Prostate gland (tissue), 2 donors: ENCODE data around the gene VSIG10.

ENCODE experiments used
- POLR2A ChIP-seq: fragments of 450-650 bp; IDR thresholded peaks from one replicate; pipeline ENCODE4 v1.6.1; 2016; ENCODE audit warnings: antibody characterized with exemption, mild to moderate bottlenecking
- TF ChIP-seq, protein P1 (sequence below), 4 experiments: fragments of 200-600 bp in 2 of 4; fragments of 450-650 bp in 2 of 4; sonication (generic) in 2 of 4; IDR thresholded peaks; 1 replicate in 3 of 4; 2 replicates in 1 of 4; pipeline ENCODE4 v1.5.1; 2016 to 2019; ENCODE audit warnings: antibody characterized with exemption in 4 of 4, mild to moderate bottlenecking in 2 of 4, moderate library complexity in 2 of 4

DNA sequence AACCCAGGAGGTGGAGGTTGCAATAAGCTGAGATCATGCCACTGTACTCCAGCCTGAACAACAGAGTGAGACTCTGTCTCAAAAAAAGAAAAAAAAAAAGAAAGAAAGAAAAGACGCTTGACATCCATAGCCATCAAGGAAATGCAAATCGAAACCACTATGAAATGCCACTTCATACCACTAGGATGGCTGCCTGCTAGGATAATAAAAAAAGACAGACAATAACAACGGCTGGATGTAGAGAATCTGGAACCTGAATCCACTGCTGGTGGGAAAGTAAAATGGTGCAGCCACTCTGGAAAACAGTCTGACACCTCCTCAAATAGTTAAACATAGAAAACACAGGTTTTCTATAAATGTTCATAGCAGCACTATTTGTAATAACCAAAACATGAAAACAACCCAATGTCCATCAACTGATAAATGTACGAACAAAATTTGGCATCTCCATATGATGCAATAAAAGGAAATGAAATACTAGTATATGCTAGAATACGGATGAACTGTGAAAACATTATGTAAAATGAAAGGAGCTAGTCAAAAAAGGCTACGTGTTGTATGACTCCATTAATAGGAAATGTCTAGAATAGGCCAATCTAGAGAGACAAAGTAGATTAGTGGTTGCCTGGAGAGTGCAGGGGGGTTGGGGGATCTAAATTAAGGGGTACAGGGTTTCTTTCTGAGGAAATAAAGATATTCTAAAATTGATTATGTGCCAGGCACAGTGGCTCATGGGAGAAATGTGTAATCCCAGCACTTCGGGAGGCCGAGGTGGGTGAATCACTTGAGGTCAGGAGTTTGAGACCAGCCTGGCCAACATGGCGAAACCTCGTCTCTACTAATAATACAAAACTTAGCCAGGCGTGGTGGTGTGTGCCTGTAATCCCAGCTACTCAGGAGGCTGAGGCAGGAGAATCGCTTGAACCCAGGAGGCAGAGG is 52.6 kb downstream of the VSIG10 start:
- TF ChIP-seq, protein P1, sequence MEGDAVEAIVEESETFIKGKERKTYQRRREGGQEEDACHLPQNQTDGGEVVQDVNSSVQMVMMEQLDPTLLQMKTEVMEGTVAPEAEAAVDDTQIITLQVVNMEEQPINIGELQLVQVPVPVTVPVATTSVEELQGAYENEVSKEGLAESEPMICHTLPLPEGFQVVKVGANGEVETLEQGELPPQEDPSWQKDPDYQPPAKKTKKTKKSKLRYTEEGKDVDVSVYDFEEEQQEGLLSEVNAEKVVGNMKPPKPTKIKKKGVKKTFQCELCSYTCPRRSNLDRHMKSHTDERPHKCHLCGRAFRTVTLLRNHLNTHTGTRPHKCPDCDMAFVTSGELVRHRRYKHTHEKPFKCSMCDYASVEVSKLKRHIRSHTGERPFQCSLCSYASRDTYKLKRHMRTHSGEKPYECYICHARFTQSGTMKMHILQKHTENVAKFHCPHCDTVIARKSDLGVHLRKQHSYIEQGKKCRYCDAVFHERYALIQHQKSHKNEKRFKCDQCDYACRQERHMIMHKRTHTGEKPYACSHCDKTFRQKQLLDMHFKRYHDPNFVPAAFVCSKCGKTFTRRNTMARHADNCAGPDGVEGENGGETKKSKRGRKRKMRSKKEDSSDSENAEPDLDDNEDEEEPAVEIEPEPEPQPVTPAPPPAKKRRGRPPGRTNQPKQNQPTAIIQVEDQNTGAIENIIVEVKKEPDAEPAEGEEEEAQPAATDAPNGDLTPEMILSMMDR (IDR thresholded peaks at IDR 0.05): no peak
- TF ChIP-seq POLR2A: no peak
